NCI-H526 (cell line): ENCODE measurements around the gene GPR25.

Source experiments
- DNase-seq, 2 experiments: peaks; one replicate each; lab custom pipeline; 2025; lab: John Stamatoyannopoulos, UW

The GPR25 gene

GRCh38 chr1:200873116-200873670 is 412 bp downstream of the GPR25 start:
- DNase-seq = peak in 1 of 2 experiments; percentile 39

DNA sequence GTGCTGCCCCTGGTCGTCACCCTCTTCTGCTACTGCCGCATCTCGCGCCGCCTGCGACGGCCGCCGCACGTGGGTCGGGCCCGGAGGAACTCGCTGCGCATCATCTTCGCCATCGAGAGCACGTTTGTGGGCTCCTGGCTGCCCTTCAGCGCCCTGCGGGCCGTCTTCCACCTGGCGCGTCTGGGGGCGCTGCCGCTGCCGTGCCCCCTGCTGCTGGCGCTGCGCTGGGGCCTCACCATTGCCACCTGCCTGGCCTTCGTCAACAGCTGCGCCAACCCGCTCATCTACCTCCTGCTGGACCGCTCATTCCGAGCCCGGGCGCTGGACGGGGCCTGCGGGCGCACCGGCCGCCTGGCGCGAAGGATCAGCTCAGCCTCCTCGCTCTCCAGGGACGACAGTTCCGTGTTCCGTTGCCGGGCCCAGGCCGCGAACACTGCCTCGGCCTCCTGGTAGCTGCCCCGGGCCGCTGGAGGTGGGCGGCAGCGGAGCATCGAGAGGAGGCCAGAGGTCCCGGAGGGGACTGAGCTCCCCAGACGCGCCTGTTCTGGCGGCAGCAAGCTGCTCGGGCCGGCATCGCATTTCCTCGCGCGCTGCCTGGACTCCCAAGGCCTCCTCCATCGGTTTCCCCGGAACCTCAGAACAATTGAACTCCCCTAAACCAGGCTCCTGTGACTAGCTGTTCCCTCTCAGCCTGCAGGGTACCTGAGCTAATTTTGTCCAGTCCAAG is 1.1 kb downstream of the GPR25 start:
- no peak for DNase-seq

GRCh38 chr1:200874694-200875093 is 1.9 kb downstream of the GPR25 start:
- no peak for DNase-seq

DNA sequence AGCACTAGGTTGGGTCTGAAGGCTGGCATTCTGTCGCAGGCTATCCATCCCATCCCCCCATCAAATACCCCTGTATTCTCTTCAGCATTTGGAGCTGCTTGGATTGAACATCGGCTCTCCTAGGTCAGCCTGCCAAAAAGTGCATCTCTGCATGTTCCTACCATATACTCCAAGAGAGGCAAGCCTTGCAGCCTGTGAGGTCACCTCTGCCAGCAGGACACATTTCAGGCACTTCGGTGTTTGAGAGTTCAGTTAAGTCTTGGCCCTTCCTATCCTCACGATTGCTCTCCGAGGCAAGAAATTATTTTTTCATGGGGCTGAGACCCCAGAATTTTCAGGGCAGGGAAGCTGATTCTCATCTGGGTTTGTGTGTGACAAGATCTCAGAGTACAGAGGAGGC is 2.6 kb downstream of the GPR25 start:
- no peak for DNase-seq

DNA sequence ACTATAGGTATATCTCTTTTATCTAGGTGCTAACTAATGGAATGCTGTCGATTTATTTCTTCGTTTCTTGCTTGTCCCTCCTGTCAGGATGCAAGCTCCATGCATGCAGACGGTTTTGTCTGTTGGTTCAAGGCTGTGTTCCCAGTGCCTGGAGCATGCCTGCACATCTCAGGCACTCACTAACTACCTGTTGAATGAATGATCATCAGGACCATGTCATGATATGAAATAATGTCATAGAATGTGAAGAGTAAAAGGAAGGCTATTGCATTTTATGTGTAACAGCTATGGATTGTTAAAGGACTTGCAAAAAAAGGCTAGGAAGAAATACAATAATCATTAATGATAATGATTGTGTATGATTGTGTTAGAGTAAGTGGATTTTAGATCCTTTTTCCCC is 4.2 kb downstream of the GPR25 start:
- no peak for DNase-seq

DNA sequence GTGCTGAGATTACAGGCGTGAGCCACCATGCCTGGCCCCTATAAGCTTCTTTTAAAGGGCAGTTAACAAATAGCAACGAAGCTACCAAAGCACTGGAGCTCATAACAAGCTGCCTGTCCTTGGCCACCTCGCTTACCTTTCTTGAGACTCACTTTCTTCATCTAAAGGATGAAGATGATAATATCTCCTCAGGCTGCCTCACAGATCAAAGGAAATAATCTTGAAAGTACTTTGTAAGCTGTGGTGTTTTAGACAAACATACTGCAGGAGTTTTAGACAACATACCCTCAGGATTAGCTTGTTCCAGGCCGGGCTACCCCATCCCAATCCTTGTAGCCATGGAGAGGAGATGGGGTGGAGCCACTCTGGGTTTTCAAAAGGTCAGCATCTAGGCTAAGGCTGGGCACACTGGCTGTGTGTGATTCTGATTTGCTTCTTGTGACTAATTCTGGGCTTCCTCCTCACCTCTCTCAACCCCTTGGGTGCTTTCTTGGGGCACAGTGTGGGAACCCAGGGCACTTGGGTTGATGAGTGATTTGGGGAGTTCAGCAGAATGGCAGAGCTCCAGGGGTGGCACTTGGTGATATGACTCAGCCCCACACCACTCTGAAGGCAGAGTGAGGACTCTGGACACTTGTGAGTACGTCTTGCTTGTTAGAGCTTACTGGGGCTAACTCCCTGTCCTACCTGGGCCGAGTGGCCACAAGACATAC is 5.2 kb downstream of the GPR25 start:
- DNase-seq = no peak

GRCh38 chr1:200880212-200880611 is 7.4 kb downstream of the GPR25 start:
- no peak for DNase-seq

DNA sequence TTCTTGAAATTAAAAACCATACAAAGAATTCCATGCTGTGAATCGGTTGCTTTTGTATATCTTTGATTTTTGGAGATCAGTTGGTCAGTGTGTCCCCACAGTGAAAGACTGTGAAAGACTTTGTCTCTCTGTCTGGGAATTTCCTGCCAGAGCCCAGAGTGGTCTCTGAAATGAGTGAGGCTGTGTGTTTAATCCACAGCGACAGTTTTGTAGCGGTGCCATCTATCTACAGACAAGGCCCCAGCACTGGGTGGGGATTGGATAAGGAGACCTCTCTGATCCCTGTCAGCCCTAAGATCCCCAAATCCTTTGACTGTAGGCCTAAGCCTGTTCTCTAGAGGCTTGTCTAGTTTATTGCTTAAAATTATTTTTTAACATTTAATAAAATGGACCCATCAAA is 10.3 kb downstream of the GPR25 start:
- no peak for DNase-seq

- DNase-seq = no peak
Measured at GRCh38 chr1:200885623-200886402, 13.0 kb downstream of the GPR25 start.

- DNase-seq = no peak
Measured at GRCh38 chr1:200886594-200886993, 13.8 kb downstream of the GPR25 start.

DNA sequence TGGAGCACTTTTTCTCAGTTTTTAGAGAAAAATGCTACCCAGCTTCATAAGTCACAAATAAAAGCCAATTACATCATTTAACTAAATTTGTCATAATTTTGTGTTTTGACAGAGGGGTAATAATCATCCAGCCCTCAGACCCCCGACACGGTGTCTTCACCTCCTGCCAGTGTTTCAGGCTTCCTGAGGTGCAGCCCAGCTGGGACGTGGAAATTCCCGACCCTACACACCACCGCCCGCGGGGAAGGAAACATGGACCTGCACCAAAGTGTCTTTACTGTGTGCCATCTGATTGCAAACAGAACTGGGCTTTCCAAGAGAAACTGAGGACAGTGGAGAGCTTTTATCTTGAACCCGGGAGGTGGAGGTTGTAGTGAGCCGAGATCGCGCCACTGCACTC is 14.3 kb downstream of the GPR25 start:
- no peak for DNase-seq

- DNase-seq = no peak
Measured at GRCh38 chr1:200887772-200888348, 15.1 kb downstream of the GPR25 start.

- no peak for DNase-seq
Measured at GRCh38 chr1:200888349-200888838, 15.6 kb downstream of the GPR25 start.

GRCh38 chr1:200889571-200889970 is 16.8 kb downstream of the GPR25 start:
- no peak for DNase-seq

- no peak for DNase-seq
Measured at GRCh38 chr1:200890027-200890426, 17.2 kb downstream of the GPR25 start.

DNA sequence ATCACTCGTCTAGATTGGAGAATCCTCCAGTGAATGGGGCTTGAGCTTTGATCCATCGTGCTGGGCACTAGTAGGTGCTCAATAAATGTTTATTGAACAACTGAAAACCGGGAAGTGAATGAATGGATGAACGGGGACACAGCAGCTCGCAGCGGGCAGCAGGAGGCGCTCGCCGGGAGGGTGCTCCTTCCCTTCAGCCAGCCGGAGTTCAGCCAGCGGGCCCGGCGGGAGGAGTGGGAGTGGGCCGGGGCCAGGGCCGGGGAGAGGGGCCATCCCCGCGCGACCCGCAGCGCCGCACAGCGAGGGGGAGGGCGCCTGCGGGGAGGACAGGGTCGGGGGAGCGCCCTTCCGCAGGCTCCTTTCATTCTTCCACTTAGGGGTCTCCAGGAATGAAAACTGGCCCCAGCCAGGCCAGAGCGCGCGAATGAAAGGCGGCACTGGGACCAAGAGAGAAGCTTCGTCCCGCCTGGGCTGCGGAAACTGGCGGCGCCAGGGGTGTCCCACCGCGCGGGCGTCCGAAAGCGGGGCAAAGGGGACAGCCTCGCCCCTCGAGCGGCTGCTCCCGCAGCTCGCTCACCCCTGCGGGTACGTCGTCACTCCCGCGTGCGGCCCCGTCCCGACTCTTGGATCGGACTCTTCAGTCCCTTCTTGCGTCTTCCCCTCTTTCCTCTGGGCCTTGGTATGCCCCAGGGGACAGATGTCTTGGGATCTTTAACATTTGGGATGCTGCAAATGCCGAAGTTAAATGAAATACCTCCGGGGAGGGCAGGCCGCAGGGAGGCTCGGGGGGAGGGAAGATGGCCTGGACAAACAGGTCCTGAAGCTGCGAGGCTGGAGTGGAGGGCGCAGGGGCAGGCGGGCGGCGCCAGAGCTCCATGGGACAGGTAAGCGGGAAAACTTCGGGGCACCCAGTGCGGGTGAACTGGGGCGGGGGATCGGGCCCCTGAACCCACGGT is 18.3 kb downstream of the GPR25 start:
- peak; percentile 11 to 67 for DNase-seq

- DNase-seq = no peak
Measured at GRCh38 chr1:200891774-200892157, 19.0 kb downstream of the GPR25 start.

DNA sequence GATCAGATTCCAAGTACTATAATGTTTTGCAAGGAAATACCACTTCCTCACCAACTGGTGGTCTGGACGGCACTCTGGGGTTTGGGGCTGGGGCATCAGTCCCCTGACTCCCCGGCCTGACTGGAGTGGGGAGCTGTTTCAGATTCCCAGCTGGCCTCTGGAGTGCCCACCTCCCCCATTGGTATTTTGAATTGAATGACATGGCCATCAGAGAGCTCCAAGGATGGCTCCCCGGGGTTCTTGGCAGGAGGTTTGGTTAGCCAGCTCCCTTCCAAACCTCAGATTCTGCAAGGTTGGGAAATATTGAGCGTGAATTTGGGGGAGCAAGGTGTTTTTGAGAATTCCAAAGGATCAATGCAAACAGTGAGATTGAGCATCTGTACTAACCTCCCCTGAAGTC is 19.8 kb downstream of the GPR25 start:
- no peak for DNase-seq

DNA sequence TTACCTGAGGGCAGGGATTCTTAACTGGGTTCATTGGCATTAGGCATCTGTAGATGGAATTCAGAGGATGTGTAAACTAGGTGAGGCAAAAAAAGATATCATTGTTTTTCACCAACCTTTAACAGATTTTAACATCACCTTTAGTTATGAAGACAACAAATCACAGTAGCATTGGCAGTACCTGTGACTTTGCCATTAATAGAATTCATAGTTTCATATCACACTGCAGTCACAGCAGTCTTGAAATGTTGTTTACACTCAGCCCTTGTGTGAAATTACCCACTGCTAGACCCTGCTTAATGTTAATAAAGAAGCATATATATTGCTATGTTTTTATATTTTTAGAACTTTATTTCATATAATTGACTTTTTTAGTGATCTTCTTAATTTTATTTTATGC is 20.2 kb downstream of the GPR25 start:
- DNase-seq = no peak

DNA sequence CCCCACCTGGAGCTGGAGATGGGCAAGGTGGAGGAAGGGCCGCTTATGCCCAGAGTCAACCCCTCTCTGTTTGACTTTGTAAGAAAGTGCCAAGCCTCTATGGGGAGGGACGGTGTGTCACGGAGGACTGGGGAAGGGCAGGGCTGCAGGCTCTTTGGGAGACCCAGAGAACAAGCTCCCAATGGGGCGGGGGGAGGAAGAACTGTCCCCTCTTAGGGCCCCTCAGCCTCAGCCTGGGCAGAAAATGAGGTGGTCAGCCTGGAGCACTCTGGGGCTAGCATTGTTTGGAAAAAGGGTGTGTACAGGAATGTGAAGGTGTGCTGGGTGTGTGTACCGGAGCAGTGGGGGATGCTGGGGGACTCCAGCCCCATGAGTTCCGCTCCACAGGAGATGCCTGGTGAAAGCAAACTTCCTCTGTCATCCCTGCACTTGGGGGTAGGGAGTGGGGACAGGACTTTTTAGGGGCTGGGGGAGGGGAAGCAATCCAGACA is 20.7 kb downstream of the GPR25 start:
- DNase-seq = no peak
